ENCODE data around the gene TMEM209.

Gene TMEM209

GRCh38 chr7:130118801-130119200 is 86.4 kb downstream of the TMEM209 start:
- no peak for DNase-seq

GRCh38 chr7:130118294-130118693 is 86.9 kb downstream of the TMEM209 start:
- no peak for DNase-seq

GRCh38 chr7:130114776-130115175 is 90.4 kb downstream of the TMEM209 start:
- DNase-seq: no peak

All from activated CD4-positive, alpha-beta T cell treated with anti-CD3 and anti-CD28 coated beads, Interleukin-2, amount 50 U/mL, for 1 hour (primary cell).